Measurements from ENCODE around the gene IL10RB.

IL10RB gene

DNA sequence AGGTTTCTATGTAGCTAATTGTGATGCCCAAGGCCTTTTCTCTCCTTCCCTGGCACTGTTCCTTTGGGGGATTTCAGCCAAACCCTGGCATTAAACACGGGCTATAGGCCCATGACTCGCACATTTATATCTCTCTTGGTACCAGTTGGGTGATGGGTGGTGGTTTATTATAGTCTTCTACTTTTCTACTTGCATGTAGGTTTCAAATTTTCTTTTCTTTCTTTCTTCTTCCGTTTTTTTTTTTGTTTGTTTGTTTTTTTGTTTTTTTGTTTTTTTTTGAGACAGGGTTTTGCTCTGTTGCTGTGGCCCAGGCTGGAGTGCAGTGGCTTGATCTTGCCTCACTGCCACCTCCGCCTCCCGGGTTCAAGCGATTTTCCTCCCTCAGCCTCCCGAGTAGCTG is 1.1 kb downstream of the IL10RB start:
- DNase-seq (ENCODE audit: low read depth) = no peak

DNA sequence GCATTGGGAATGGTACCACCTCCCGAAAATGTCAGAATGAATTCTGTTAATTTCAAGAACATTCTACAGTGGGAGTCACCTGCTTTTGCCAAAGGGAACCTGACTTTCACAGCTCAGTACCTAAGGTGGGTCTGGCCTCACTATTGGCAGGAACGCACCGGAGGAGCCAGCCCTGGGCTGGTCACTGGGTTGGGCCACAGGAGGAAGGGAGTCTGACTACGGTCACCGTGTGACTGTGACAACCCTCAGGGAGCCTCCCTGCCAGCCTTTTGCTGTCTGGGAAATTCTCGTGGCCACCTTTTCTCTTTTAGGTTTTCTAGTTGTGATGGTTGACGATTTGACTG is 2.2 kb downstream of the IL10RB start:
- no peak for DNase-seq (ENCODE audit: low read depth)

- no peak for DNase-seq (ENCODE audit: low read depth)
Observed at GRCh38 chr21:33268737-33269441, 2.7 kb downstream of the IL10RB start.

- no peak for DNase-seq (ENCODE audit: low read depth)
Observed at GRCh38 chr21:33270986-33271385, 4.8 kb downstream of the IL10RB start.

- DNase-seq (ENCODE audit: low read depth) = no peak
Observed at GRCh38 chr21:33273044-33273443, 6.9 kb downstream of the IL10RB start.

DNA sequence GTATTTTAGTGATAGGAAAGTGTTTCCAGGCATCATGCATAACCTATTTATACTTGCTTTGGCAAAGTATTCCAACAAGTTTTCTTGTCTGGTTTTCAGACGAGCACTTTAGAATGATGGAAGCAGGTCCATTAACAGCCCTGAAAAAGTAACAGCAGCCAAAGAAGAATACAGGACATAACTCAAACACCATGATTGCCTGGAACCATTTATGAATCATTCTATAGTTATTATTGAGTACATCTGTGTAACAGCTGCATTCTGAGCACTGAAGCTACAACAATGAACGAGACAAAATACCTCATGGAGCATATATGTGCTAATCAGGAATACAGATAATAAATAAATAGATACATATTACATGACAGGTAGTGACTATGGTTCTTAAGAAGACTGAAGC is 12.6 kb downstream of the IL10RB start:
- no peak for DNase-seq (ENCODE audit: low read depth)

GRCh38 chr21:33279330-33279820 is 13.2 kb downstream of the IL10RB start:
- DNase-seq (ENCODE audit: low read depth) = no peak

- no peak for DNase-seq (ENCODE audit: low read depth)
Observed at GRCh38 chr21:33281096-33281652, 15.0 kb downstream of the IL10RB start.

DNA sequence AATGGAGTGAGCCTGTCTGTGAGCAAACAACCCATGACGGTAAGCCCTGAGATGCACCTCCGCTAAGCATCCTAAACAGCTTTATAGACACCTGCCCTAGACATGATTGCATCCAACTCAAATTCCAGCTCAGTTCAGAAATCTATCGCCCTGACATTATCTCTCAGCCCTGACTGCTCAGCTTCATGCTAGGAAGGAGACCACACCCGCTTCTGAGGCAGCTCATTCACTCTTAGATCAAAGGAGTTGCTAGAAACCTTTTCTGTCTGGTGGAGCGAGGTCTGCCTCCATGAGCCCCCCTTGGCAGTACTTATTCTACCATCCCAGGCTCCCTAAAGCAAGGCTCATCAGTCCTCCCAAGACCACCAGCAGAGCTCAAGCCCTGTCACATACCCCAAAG is 17.0 kb downstream of the IL10RB start:
- DNase-seq (ENCODE audit: low read depth) = no peak

GRCh38 chr21:33286076-33286475 is 19.9 kb downstream of the IL10RB start:
- no peak for DNase-seq (ENCODE audit: low read depth)

DNA sequence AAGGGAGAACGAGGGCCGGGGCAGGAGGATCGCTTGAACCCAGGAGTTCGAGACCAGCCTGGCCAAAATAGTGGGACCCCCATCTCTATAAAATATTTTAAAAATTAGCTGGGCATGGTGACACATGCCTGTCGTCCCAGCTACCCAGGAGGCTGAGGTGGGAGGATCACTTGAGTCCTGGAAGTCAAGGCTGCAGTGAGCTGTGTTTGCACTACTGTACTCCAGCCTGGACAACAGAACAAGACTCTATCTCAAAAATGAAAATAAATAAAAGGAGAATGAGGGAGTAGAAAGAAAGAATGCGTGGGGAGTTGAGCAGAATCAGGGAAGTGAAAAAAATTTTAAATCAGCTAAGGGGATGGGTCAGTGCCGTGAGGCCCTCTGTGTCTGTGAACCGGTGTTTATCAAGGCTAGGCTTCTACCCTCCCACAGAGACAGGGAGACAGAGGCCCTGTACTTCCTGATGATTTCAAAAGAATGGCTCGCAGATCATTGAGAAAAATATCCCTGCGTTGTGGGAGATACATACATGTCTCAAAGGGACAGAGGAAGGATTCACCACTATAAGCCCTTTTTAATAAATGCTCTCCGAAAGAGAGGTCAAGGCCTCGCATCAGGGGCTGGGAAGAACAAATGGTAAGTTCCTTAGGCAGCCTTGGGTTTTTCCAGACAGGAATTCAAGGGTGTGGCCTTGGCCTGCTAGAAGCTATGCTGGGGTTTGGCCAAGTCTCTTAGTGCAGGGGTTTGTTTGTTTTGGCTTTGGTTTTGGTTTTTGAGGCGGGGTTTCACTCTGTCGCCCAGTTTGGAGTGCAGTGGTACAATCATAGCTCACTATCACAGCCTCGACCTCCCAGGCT is 20.7 kb downstream of the IL10RB start:
- no peak for DNase-seq (ENCODE audit: low read depth)

- DNase-seq (ENCODE audit: low read depth) = no peak
Observed at GRCh38 chr21:33289199-33289819, 23.1 kb downstream of the IL10RB start.

DNA sequence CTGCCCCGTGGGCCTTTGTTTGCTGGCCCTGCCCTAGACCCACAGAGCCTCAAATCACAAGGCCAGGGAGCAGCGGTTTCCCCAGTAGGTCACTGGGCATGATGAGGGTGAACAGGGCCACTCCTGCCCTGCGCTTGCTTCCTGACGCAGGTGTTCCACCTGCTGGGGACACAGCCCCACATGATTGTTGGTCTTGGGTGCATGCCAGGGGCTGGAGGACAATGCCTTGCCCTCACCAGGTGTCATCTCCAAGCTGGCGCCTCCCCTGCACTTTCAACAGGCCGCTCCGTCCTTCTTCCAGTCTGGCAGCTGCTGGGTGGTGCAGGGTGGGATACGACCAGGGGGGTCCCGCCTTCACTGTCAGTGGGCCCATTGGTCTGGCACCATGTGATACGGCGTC is 24.3 kb downstream of the IL10RB start:
- no peak for DNase-seq (ENCODE audit: low read depth)

- no peak for DNase-seq (ENCODE audit: low read depth)
Observed at GRCh38 chr21:33291686-33292085, 25.5 kb downstream of the IL10RB start.

GRCh38 chr21:33292724-33293123 is 26.6 kb downstream of the IL10RB start:
- DNase-seq (ENCODE audit: low read depth) = no peak

- no peak for DNase-seq (ENCODE audit: low read depth)
Observed at GRCh38 chr21:33293136-33293535, 27.0 kb downstream of the IL10RB start.

GRCh38 chr21:33293811-33294216 is 27.6 kb downstream of the IL10RB start:
- DNase-seq (ENCODE audit: low read depth) = no peak

GRCh38 chr21:33296156-33296555 is 30.0 kb downstream of the IL10RB start:
- no peak for DNase-seq (ENCODE audit: low read depth)

DNA sequence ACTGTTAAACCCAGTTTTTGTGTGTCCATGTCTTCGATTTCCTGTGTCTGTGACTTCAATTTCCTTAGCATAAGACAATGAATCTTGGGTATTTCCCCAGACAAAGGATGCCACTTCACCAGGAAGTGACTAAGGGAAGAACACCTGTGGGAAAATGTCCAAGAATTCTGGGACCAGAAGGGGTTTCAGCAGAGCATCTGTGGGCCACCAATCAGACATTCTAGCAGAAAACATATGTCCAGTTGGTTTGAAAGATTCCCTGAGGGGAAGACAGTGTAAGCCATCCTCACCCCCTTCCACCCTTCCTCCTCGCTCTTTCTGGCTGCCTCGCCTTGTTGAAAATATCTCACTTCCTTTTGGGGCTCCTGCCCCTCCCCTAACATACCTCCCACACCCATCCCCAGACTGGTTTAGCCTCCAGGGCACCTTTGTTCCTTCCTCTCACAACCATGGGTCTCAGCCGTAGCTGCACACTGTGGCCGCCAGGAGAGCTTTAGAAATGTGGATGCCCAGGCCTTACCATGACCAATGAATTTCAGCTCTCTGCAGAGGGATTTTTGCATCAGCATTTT is 33.1 kb downstream of the IL10RB start:
- DNase-seq (ENCODE audit: low read depth) = no peak

- no peak for DNase-seq (ENCODE audit: low read depth)
Observed at GRCh38 chr21:33300701-33301631, 34.8 kb downstream of the IL10RB start.

DNA sequence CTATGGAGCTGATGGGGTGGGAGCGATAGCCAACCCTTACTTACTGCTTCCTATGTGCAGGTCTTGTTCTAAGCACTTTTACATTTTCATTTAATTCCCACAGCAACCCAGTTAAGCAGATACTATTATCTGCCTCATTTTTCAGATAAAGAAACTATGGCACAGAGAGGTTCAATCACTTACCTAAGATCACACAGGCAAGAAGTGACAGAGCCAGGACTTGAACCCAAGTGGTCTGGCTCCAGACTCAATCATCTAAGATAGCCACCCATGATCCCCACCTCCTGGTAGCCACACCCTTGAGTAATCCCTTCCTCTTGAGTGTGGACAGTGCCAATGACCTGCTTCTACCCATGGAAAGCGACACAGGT is 35.5 kb downstream of the IL10RB start:
- DNase-seq (ENCODE audit: low read depth) = no peak

Measured in stromal cell of bone marrow (primary cell).